CD4-positive, alpha-beta T cell treated with Interleukin-2 at 100 ng/mL for 4 hours (primary cell): ENCODE data around the gene SH3BP4.

Source experiments
- DNase-seq: peaks from one replicate; pipeline ENCODE4 v3.0.0-alpha.2; 2020; ENCODE audit warnings: low spot score

The SH3BP4 gene

DNA sequence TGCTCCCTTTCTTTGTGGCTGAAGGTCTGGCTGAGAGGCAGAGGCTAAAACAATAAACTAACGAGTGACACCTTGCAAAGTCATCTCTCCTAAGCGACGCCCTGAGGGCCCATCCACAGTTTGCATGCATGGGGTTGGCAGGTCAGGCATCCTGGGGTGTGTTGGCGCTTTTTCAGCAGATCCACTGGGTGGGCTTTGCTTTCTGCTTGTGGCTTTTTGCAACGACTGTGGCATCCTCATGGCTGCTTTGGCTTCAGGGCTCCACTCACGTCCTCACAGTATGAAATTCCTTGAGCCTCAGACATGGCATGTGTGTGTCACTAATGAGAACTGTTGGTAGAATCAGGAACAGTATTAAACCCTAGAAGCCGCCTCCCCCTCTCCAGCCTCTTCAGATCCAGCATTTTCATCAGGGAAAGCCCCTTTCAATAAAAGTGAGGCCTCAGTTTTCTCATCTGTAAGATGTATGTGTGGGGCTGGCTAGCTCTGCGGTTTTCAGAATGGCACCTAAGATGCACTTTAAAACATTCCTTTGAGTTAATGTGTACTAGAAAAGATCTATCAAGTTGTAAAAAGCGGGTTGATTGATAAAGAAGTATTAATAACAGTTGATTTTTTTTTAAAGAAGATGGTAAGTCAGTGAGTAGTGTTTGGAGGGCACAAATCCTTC is 72.5 kb downstream of the SH3BP4 start:
- no peak for DNase-seq

DNA sequence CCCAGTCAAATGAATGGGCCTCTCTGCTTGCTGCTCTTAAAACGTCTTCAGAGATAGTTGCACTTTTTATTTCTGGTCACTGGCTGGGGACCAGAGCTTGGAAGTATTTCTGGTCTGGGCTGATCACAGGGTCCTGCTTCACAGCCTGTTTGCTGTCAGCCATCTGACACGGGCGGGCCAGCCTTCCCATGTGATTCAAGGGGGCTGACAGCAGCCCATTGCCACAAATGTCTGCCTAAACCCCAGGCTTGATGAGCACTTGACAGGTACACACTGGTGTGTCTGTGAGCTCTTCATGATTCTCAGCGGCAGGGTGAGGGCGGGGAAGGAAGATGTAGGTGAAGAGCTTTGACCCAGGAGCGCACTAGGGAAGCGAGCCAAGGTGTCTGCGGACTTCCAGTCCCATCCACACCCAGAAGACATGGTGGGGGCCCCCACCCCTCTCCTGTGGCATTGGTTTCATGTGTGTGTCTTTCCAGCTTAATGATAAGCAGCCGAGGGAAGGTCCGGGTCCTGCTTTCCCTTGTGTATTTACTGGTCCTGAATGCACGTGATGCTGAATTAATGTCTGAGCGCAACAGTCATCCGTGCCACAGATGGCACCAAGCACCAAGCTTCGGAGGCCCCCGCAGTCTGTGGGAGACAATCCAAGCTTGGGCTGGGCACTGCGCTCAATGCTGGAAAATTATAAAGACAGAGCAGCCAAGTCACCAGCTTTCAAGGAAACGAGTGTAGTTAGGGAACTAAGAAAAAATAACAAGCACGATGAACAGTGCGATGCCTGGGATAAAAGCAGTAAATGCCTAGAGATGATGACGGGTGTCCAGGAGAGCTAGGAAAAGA is 73.3 kb downstream of the SH3BP4 start:
- no peak for DNase-seq

GRCh38 chr2:235025800-235026536 is 74.2 kb downstream of the SH3BP4 start:
- DNase-seq: no peak

- no peak for DNase-seq
These were observed 75.1 kb downstream of the SH3BP4 start for GRCh38 chr2:235026649-235027557.

- DNase-seq: no peak
These were observed 75.9 kb downstream of the SH3BP4 start for GRCh38 chr2:235027558-235028214.

GRCh38 chr2:235028646-235029045 is 76.8 kb downstream of the SH3BP4 start:
- no peak for DNase-seq

DNA sequence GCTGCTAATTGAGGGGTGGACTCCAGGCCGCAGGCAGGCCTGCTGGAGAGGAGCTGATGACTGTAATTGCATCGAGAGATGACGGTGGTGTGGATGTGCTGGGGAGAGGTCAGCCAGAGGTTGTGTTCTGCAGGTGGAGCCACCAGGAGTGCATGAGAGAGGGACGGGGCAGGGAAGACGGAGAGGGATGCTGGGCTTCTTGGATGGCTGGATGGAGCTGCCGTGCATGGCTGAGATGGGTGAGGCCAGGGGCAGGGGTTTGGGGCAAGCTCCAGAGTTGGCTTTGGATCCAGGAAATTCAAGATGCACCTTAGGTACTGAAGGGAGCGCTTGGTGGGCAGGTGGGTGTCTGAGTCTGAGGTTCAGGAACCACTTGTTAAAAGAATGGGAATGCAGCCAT is 77.2 kb downstream of the SH3BP4 start:
- no peak for DNase-seq

- DNase-seq: no peak
These were observed 78.3 kb downstream of the SH3BP4 start for GRCh38 chr2:235030126-235030525.

- no peak for DNase-seq
These were observed 79.1 kb downstream of the SH3BP4 start for GRCh38 chr2:235030936-235031335.

- no peak for DNase-seq
These were observed 80.0 kb downstream of the SH3BP4 start for GRCh38 chr2:235031686-235032373.

GRCh38 chr2:235032466-235032865 is 80.6 kb downstream of the SH3BP4 start:
- DNase-seq: no peak

DNA sequence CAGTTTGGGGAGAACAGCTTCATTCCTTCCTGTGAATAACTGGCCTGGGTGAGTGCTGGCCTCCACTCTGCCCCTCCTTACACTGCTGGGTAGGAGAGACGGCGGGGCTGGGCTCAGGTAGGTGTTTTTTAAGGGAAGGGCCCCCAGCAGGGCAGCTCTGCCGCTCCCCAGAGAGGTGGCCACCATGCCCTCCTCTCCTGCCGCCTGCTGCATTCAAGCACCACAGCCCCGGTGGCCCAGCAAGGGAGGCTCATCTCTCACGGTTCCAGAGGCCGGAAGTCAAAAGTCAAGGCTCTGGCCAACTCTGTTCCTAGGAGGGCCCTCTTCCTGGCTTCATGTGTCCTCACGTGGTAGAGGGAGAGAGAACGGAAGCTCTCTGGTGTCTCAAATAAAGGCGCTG is 81.1 kb downstream of the SH3BP4 start:
- no peak for DNase-seq

- DNase-seq: no peak
These were observed 82.7 kb downstream of the SH3BP4 start for GRCh38 chr2:235034265-235035118.

DNA sequence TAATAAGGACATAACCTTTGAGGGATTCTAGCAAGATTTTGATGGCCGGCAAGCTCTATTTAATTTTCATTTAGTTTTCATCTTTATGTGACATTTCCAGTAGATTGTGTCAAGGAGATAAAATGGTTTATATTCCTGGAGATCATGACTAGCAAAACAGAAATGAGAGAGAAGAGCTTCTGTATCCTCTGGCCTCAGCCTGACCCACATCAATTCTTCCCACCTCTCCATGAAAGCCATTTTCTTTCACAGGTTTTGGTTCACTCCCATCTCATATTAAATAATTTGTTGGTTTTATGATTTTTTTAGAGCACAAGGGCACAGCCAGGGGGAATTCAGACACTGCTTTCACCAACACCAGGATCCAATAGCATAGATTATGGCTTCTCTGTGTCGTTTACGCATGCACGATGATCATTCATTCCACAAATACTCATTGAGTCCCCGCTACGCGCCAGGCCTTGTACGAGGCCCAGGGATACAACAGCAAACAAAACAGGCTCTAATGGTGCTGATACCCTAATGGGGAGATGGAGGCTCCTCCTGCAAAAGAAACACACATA is 85.9 kb downstream of the SH3BP4 start:
- no peak for DNase-seq

DNA sequence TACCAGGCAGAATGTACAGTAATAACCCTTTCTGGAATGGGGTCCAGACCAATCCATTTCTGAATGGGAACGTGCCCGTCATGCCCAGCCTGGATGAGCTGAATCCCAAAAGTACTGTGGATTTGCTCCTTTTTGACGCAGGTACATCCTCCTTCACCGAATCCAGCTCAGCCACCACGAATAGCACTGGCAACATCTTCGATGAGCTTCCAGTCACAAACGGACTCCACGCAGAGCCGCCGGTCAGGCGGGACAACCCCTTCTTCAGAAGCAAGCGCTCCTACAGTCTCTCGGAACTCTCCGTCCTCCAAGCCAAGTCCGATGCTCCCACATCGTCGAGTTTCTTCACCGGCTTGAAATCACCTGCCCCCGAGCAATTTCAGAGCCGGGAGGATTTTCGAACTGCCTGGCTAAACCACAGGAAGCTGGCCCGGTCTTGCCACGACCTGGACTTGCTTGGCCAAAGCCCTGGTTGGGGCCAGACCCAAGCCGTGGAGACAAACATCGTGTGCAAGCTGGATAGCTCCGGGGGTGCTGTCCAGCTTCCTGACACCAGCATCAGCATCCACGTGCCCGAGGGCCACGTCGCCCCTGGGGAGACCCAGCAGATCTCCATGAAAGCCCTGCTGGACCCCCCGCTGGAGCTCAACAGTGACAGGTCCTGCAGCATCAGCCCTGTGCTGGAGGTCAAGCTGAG is 89.6 kb downstream of the SH3BP4 start:
- DNase-seq: no peak

DNA sequence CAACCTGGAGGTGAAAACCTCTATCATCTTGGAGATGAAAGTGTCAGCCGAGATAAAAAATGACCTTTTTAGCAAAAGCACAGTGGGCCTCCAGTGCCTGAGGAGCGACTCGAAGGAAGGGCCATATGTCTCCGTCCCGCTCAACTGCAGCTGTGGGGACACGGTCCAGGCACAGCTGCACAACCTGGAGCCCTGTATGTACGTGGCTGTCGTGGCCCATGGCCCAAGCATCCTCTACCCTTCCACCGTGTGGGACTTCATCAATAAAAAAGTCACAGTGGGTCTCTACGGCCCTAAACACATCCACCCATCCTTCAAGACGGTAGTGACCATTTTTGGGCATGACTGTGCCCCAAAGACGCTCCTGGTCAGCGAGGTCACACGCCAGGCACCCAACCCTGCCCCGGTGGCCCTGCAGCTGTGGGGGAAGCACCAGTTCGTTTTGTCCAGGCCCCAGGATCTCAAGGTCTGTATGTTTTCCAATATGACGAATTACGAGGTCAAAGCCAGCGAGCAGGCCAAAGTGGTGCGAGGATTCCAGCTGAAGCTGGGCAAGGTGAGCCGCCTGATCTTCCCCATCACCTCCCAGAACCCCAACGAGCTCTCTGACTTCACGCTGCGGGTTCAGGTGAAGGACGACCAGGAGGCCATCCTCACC is 90.2 kb downstream of the SH3BP4 start:
- no peak for DNase-seq

DNA sequence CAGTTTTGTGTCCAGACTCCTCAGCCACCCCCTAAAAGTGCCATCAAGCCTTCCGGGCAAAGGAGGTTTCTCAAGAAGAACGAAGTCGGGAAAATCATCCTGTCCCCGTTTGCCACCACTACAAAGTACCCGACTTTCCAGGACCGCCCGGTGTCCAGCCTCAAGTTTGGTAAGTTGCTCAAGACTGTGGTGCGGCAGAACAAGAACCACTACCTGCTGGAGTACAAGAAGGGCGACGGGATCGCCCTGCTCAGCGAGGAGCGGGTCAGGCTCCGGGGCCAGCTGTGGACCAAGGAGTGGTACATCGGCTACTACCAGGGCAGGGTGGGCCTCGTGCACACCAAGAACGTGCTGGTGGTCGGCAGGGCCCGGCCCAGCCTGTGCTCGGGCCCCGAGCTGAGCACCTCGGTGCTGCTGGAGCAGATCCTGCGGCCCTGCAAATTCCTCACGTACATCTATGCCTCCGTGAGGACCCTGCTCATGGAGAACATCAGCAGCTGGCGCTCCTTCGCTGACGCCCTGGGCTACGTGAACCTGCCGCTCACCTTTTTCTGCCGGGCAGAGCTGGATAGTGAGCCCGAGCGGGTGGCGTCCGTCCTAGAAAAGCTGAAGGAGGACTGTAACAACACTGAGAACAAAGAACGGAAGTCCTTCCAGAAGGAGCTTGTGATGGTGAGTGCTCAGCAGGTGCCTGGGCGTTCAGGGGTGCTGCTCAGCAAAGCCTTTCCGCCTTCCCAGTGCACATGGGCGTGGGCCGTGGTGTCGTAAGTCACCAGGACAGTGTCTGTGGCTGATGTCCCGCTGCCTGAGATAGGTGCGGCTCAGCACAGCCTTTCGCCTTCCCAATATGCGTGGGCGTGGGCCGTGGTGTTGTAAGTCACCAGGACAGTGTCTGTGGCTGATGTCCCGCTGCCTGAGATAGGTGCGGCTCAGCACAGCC is 91.0 kb downstream of the SH3BP4 start:
- DNase-seq: no peak
